ENCODE data around the gene SFXN2. TPM values are rescaled to one million over a fixed set of nuclear protein-coding genes. Genes with fewer than 3 reads are reported as not detected.
"Not testable (repeated sequence)": the region's sequence is repeated elsewhere in the genome, so short reads cannot be mapped to it uniquely, and the experiment has no call there.

SFXN2 gene
- total and polyA plus RNA-seq, 8 donors = 5.6 to 21.6 (median 10.0) TPM

GRCh38 chr10:102715880-102716279 is 1.4 kb downstream of the SFXN2 start:
- no peaks in the 10 kb centered on the region for H3K36me3 ChIP-seq
- no peak overlapping the region for H3K27ac ChIP-seq
- 74 to 84% methylated on average over 1 of the region's 1 CpG for WGBS, 2 donors
- TF ChIP-seq, protein P1, sequence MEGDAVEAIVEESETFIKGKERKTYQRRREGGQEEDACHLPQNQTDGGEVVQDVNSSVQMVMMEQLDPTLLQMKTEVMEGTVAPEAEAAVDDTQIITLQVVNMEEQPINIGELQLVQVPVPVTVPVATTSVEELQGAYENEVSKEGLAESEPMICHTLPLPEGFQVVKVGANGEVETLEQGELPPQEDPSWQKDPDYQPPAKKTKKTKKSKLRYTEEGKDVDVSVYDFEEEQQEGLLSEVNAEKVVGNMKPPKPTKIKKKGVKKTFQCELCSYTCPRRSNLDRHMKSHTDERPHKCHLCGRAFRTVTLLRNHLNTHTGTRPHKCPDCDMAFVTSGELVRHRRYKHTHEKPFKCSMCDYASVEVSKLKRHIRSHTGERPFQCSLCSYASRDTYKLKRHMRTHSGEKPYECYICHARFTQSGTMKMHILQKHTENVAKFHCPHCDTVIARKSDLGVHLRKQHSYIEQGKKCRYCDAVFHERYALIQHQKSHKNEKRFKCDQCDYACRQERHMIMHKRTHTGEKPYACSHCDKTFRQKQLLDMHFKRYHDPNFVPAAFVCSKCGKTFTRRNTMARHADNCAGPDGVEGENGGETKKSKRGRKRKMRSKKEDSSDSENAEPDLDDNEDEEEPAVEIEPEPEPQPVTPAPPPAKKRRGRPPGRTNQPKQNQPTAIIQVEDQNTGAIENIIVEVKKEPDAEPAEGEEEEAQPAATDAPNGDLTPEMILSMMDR (IDR thresholded peaks at IDR 0.05) = no peak
- peak overlapping the region in 1 of 4 donors; percentile 88 for H3K4me3 ChIP-seq
- no peaks in the 10 kb centered on the region for H3K27me3 ChIP-seq
- intact Hi-C loops (cut with DNase I) = no loop called here
- H3K4me1 ChIP-seq = peaks cover 0 to 13% (median 4%) of the 10 kb centered on the region in 3 donors
- H3K9me3 ChIP-seq = no peaks in the 10 kb centered on the region
- FAIRE-seq = no peak
- ATAC-seq = no peak
- DNase-seq = no peak

DNA sequence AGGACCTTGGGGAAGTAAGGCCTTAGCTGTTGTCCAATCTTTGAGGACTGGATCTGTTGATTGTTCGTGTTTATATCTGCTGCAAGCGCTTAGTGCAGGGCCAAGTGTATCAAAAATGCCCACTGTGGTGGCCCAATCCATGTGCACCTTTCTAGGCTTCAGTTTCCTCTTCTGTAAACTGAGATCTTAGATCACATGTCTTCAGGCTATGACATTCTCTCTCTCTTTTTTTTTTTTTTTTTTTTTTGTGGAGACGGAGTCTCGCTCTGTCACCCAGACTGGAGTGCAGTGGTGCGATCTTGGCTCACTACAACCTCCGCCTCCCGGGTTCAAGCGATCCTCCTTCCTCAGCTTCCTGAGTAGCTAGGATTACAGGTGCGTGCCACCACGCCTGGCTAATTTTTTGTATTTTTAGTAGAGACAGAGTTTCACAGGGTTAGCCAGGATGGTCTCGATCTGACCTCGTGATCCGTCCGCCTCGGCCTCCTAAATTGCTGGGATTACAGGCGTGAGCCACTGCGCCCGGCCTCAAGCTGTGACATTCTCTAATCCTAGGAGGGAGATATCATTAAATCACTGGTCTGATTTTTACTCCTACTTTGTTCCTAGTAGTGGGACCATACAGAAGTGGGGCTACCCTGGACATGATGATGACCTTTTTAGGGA is 2.6 kb downstream of the SFXN2 start:
- not testable (repeated sequence) for H3K27ac ChIP-seq, H3K4me3 ChIP-seq
- WGBS, 2 donors = 90 to 92% methylated on average over 18 of the region's 18 CpGs

DNA sequence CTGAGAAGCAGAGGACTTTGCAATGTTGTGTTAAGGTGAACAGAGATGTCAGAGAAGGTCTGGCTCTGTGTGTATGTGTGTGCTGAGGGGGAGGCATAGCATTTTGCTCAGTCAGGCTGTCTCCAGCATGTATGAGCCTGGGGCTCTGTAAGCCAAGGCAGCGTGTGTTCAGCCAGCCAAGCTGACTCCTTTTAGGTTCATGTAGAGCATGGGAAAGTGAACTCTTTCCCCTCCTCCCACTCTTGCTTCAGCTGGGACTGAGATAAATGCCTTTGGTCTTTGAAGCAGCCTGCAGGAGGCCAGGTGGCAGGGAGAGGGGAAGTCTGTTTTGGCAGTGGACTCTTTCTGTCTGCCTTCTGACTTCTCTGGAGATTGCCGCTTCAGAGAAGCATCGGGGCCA is 3.8 kb downstream of the SFXN2 start:
- no peak overlapping the region for H3K27ac ChIP-seq
- WGBS, 2 donors = 22 to 27% methylated on average over 3 of the region's 3 CpGs
- H3K27me3 ChIP-seq = no peaks in the 10 kb centered on the region
- H3K4me1 ChIP-seq = peaks cover 0 to 10% (median 2%) of the 10 kb centered on the region in 3 donors
- DNase-seq (no peak), FAIRE-seq (no peak), ATAC-seq (no peak)
- no peaks in the 10 kb centered on the region for H3K36me3 ChIP-seq
- H3K4me3 ChIP-seq = no peak overlapping the region
- intact Hi-C loops (cut with DNase I) = no loop called here
- TF ChIP-seq, protein P1 (IDR thresholded peaks at IDR 0.05) = no peak
- no peaks in the 10 kb centered on the region for H3K9me3 ChIP-seq

More for the DNA sequence above, 2.6 kb downstream of the SFXN2 start:
- ATAC-seq; H3K9me3 ChIP-seq; intact Hi-C loops (cut with DNase I); H3K27me3 ChIP-seq; H3K36me3 ChIP-seq; DNase-seq; FAIRE-seq: not testable (repeated sequence)
- H3K4me1 ChIP-seq = peaks cover 0 to 13% (median 4%) of the 10 kb centered on the region in 3 donors

GRCh38 chr10:102720337-102720736 is 5.9 kb downstream of the SFXN2 start:
- Histone ChIP-seq H3K9me3 (no peaks in the 10 kb centered on the region), H3K27ac (no peak overlapping the region), H3K4me1 (peaks cover 0 to 10% (median 0%) of the 10 kb centered on the region in 3 donors), H3K4me3 (no peak overlapping the region), H3K36me3 (no peaks in the 10 kb centered on the region), H3K27me3 (no peaks in the 10 kb centered on the region)
- 84 to 90% methylated on average over 3 of the region's 3 CpGs for WGBS, 2 donors
- ATAC-seq = no peak
- DNase-seq = no peak
- intact Hi-C loops (cut with DNase I) = no loop called here
- FAIRE-seq = no peak
- TF ChIP-seq, protein P1 (IDR thresholded peaks at IDR 0.05) = no peak

- intact Hi-C loops (cut with DNase I) = no loop called here
- no peak for FAIRE-seq
Observed at GRCh38 chr10:102720775-102721301, 6.4 kb downstream of the SFXN2 start.

More at GRCh38 chr10:102720775-102721301, 6.4 kb downstream of the SFXN2 start:
- TF ChIP-seq, protein P1 (IDR thresholded peaks at IDR 0.05) = no peak
- Histone ChIP-seq H3K4me1 (peaks cover 0 to 10% (median 0%) of the 10 kb centered on the region in 3 donors), H3K4me3 (no peak overlapping the region), H3K27ac (no peak overlapping the region), H3K27me3 (no peaks in the 10 kb centered on the region), H3K36me3 (no peaks in the 10 kb centered on the region), H3K9me3 (no peaks in the 10 kb centered on the region)
- ATAC-seq = no peak
- DNase-seq = no peak
- 71 to 76% methylated on average over 6 of the region's 6 CpGs for WGBS, 2 donors

Data from pancreas (tissue), 10 donors.